ENCODE data around the gene TTLL12.

TTLL12 gene

DNA sequence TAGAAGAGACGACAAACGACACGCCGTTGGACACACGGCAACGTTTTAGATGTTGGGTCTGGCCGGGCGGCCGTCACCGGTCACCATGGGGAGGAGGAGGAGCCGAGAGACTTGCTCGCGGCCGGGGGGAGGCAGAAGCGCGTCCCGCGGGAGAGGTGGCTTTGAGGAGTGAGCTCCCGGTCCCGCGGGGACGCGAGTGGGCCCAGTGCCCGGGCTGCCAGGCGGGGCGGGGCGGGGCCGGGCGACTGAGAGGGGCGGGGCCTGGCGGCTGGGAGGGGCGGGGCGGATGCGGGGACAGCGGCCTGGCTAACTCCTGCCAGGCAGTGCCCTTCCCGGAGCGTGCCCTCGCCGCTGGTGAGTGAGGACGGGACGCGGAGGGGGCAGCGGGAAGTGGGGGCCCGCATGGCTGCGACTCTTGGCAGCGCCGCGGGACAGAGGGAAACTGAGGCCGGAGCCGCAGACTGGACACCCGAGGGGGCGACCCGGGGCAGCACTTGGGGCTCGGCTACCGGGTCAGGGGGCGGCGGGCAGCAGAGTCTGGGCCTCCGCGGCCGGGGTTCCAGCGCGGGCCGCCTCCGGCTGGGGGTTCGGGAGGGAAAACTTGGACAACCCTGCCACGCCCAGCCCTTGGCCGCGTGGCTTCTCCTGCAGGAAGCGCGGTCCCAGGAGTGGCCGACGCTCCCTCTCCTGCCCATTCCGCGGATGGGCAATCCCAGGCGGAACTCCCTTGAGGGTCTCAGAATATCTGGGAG lies 35.5 kb downstream of the TTLL12 start, which contains the start of gene TSPO:
TSPO (plus strand) TSS at position 309 of the 752 bp plus-strand sequence. CDS start 7,680 bp downstream, outside the sequence.
- TF ChIP-seq EZH2 (IDR thresholded peaks at IDR 0.05; ENCODE audit: borderline replicate concordance, low read length) (no peak), CTCF (IDR thresholded peaks at IDR 0.05; ENCODE audit: low read length) (no peak)
- Histone ChIP-seq H3K4me1 (ENCODE audit: insufficient read depth, low read length, severe bottlenecking) (peaks cover 39% of the 10 kb centered on the region), H2AFZ (ENCODE audit: low read length) (no peak within 1 kb of the TSS), H4K20me1 (ENCODE audit: insufficient read depth, low read length) (no peaks in the 10 kb centered on the region), H3K4me3 (ENCODE audit: low read depth, low read length, poor library complexity, severe bottlenecking) (peak within 1 kb of the TSS; percentile 44), H3K9ac (ENCODE audit: low read length) (no peak within 1 kb of the TSS), H3K27ac (ENCODE audit: low read depth, low read length, poor library complexity, severe bottlenecking) (no peak within 1 kb of the TSS), H3K4me2 (ENCODE audit: low read length) (peak within 1 kb of the TSS; percentile 61), H3K36me3 (ENCODE audit: insufficient read depth, low read length) (no peaks in the 10 kb centered on the region), H3K79me2 (ENCODE audit: insufficient read depth, low read length) (no peaks in the 10 kb centered on the region), H3F3A (ENCODE audit: insufficient read depth, low read length) (no peaks in the 10 kb centered on the region), H3K27me3 (ENCODE audit: insufficient read depth, low read length) (peaks cover 12% of the 10 kb centered on the region; the same call in 1 of the 2 replicates), H3K9me2 (ENCODE audit: low read depth, low read length) (no peaks in the 10 kb centered on the region), H3K9me3 (ENCODE audit: low read length) (no peaks in the 10 kb centered on the region)

DNA sequence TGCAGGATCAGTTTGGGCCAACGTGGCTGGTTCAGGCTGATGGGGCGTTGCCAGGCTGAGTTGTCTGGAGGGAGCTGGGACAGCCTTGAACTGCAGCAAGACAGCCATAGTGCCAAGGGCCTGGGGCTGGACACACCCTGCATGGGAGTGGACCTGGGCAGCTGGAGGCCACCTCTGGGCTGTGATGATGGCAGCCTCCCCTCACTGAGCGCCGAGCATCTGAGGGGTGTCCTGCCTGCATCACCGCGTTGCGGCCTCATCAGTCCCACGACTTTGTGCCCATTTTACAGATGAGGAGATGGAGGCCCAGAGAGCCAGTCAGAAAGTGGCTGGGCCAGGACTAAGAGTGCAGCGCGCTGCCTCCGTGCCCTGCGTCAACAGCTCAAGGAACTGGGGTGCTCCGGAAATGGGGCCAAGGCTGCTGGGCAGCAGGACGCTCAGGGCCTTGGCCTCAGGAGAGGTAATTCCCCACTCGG lies 36.2 kb downstream of the TTLL12 start:
- Histone ChIP-seq H3K36me3 (ENCODE audit: insufficient read depth, low read length) (no peaks in the 10 kb centered on the region), H3K4me2 (ENCODE audit: low read length) (peak overlapping the region; percentile 61), H3F3A (ENCODE audit: insufficient read depth, low read length) (no peaks in the 10 kb centered on the region), H4K20me1 (ENCODE audit: insufficient read depth, low read length) (no peaks in the 10 kb centered on the region), H3K4me1 (ENCODE audit: insufficient read depth, low read length, severe bottlenecking) (peaks cover 39% of the 10 kb centered on the region), H3K27ac (ENCODE audit: low read depth, low read length, poor library complexity, severe bottlenecking) (no peak overlapping the region), H3K9me2 (ENCODE audit: low read depth, low read length) (no peaks in the 10 kb centered on the region), H3K27me3 (ENCODE audit: insufficient read depth, low read length) (peaks cover 12% of the 10 kb centered on the region; the same call in 1 of the 2 replicates), H3K9ac (ENCODE audit: low read length) (no peak overlapping the region), H3K4me3 (ENCODE audit: low read depth, low read length, poor library complexity, severe bottlenecking) (peak overlapping the region; percentile 44), H3K9me3 (ENCODE audit: low read length) (no peaks in the 10 kb centered on the region), H3K79me2 (ENCODE audit: insufficient read depth, low read length) (no peaks in the 10 kb centered on the region), H2AFZ (ENCODE audit: low read length) (no peak overlapping the region)
- TF ChIP-seq EZH2 (IDR thresholded peaks at IDR 0.05; ENCODE audit: borderline replicate concordance, low read length) (no peak), CTCF (IDR thresholded peaks at IDR 0.05; ENCODE audit: low read length) (no peak)

GRCh38 chr22:43148581-43148980 lies 38.4 kb downstream of the TTLL12 start:
- Histone ChIP-seq H3K9me3 (ENCODE audit: low read length) (no peaks in the 10 kb centered on the region), H3K36me3 (ENCODE audit: insufficient read depth, low read length) (no peaks in the 10 kb centered on the region), H3K27ac (ENCODE audit: low read depth, low read length, poor library complexity, severe bottlenecking) (no peak overlapping the region), H3K9ac (ENCODE audit: low read length) (no peak overlapping the region; the same call in 1 of the 2 replicates), H4K20me1 (ENCODE audit: insufficient read depth, low read length) (no peaks in the 10 kb centered on the region), H3K4me2 (ENCODE audit: low read length) (no peak overlapping the region), H3K79me2 (ENCODE audit: insufficient read depth, low read length) (no peaks in the 10 kb centered on the region), H3K27me3 (ENCODE audit: insufficient read depth, low read length) (peaks cover 12% of the 10 kb centered on the region; the same call in 1 of the 2 replicates), H3K4me1 (ENCODE audit: insufficient read depth, low read length, severe bottlenecking) (peaks cover 40% of the 10 kb centered on the region), H2AFZ (ENCODE audit: low read length) (no peak overlapping the region), H3K4me3 (ENCODE audit: low read depth, low read length, poor library complexity, severe bottlenecking) (no peak overlapping the region), H3K9me2 (ENCODE audit: low read depth, low read length) (no peaks in the 10 kb centered on the region), H3F3A (ENCODE audit: insufficient read depth, low read length) (no peaks in the 10 kb centered on the region)
- no peak for TF ChIP-seq CTCF (IDR thresholded peaks at IDR 0.05; ENCODE audit: low read length)
- TF ChIP-seq EZH2 (IDR thresholded peaks at IDR 0.05; ENCODE audit: borderline replicate concordance, low read length), result no peak

All from OCI-LY1 (cell line).